Measurements from ENCODE around the gene RRBP1. TPM values are rescaled to one million over a fixed set of nuclear protein-coding genes. Genes with fewer than 3 reads are reported as not detected.

The RRBP1 gene
- total and polyA plus RNA-seq, 4 donors = 106 to 208 (median 127) TPM

GRCh38 chr20:17690144-17690543 lies 8.1 kb upstream of the RRBP1 start:
- Histone ChIP-seq H3K27me3 (ENCODE audit: control insufficient read depth in 3 of 3, insufficient read depth in 3 of 3, low read length in 2 of 3) (no peaks in the 10 kb centered on the region), H3K4me1 (ENCODE audit: control insufficient read depth in 5 of 5, insufficient read depth in 5 of 5, low read length in 5 of 5) (peaks cover 0 to 9% (median 2%) of the 10 kb centered on the region in 5 donors), H3K4me3 (no peak overlapping the region), H3K9ac (ENCODE audit: insufficient read depth in 1 of 2, low read length in 2 of 2) (no peak overlapping the region), H3K36me3 (ENCODE audit: control insufficient read depth in 4 of 4, insufficient read depth in 4 of 4, low read length in 4 of 4) (no peaks in the 10 kb centered on the region), H3K9me3 (ENCODE audit: control insufficient read depth in 4 of 4, insufficient read depth in 3 of 4, low read length in 3 of 4) (peaks cover 0 to 5% (median 0%) of the 10 kb centered on the region in 4 donors), H3K27ac (ENCODE audit: low read depth in 1 of 2, low read length in 1 of 2) (no peak overlapping the region)
- TF ChIP-seq CTCF (IDR thresholded peaks at IDR 0.05; ENCODE audit: control extremely low read depth, extremely low read depth) = no peak
- ATAC-seq (ENCODE audit: insufficient read depth, low FRiP score) (no peak), DNase-seq (no peak)
- WGBS, 2 donors = 81 to 91% methylated on average over 2 of the region's 2 CpGs

GRCh38 chr20:17688965-17689364 lies 6.9 kb upstream of the RRBP1 start:
- Histone ChIP-seq H3K9me3 (ENCODE audit: control insufficient read depth in 4 of 4, insufficient read depth in 3 of 4, low read length in 3 of 4) (peaks cover 0 to 5% (median 0%) of the 10 kb centered on the region in 4 donors), H3K36me3 (ENCODE audit: control insufficient read depth in 4 of 4, insufficient read depth in 4 of 4, low read length in 4 of 4) (no peaks in the 10 kb centered on the region), H3K27me3 (ENCODE audit: control insufficient read depth in 3 of 3, insufficient read depth in 3 of 3, low read length in 2 of 3) (no peaks in the 10 kb centered on the region), H3K27ac (ENCODE audit: low read depth in 1 of 2, low read length in 1 of 2) (no peak overlapping the region), H3K4me3 (no peak overlapping the region), H3K9ac (ENCODE audit: insufficient read depth in 1 of 2, low read length in 2 of 2) (no peak overlapping the region), H3K4me1 (ENCODE audit: control insufficient read depth in 5 of 5, insufficient read depth in 5 of 5, low read length in 5 of 5) (peaks cover 0 to 17% (median 2%) of the 10 kb centered on the region in 5 donors)
- WGBS, 2 donors = 17 to 31% methylated on average over 2 of the region's 2 CpGs
- peak; percentile 76 to 84 (median 80) for DNase-seq
- no peak for ATAC-seq (ENCODE audit: insufficient read depth, low FRiP score)
- no peak for TF ChIP-seq CTCF (IDR thresholded peaks at IDR 0.05; ENCODE audit: control extremely low read depth, extremely low read depth)

- no peak for ATAC-seq (ENCODE audit: insufficient read depth, low FRiP score)
- Histone ChIP-seq H3K9me3 (ENCODE audit: control insufficient read depth in 4 of 4, insufficient read depth in 3 of 4, low read length in 3 of 4) (peaks cover 0 to 5% (median 0%) of the 10 kb centered on the region in 4 donors), H3K4me3 (no peak overlapping the region), H3K27me3 (ENCODE audit: control insufficient read depth in 3 of 3, insufficient read depth in 3 of 3, low read length in 2 of 3) (no peaks in the 10 kb centered on the region), H3K36me3 (ENCODE audit: control insufficient read depth in 4 of 4, insufficient read depth in 4 of 4, low read length in 4 of 4) (no peaks in the 10 kb centered on the region), H3K9ac (ENCODE audit: insufficient read depth in 1 of 2, low read length in 2 of 2) (no peak overlapping the region), H3K27ac (ENCODE audit: low read depth in 1 of 2, low read length in 1 of 2) (no peak overlapping the region), H3K4me1 (ENCODE audit: control insufficient read depth in 5 of 5, insufficient read depth in 5 of 5, low read length in 5 of 5) (peaks cover 0 to 26% (median 7%) of the 10 kb centered on the region in 5 donors)
- 87 to 88% methylated on average over 3 of the region's 3 CpGs for WGBS, 2 donors
- no peak for DNase-seq
- no peak for TF ChIP-seq CTCF (IDR thresholded peaks at IDR 0.05; ENCODE audit: control extremely low read depth, extremely low read depth)
Measured at GRCh38 chr20:17687800-17688199, 5.8 kb upstream of the RRBP1 start.

GRCh38 chr20:17685168-17685567 lies 3.1 kb upstream of the RRBP1 start:
- Histone ChIP-seq H3K9ac (ENCODE audit: insufficient read depth in 1 of 2, low read length in 2 of 2) (no peak overlapping the region), H3K36me3 (ENCODE audit: control insufficient read depth in 4 of 4, insufficient read depth in 4 of 4, low read length in 4 of 4) (no peaks in the 10 kb centered on the region), H3K9me3 (ENCODE audit: control insufficient read depth in 4 of 4, insufficient read depth in 3 of 4, low read length in 3 of 4) (peaks cover 0 to 2% (median 0%) of the 10 kb centered on the region in 4 donors), H3K4me1 (ENCODE audit: control insufficient read depth in 5 of 5, insufficient read depth in 5 of 5, low read length in 5 of 5) (peaks cover 0 to 34% (median 12%) of the 10 kb centered on the region in 5 donors), H3K27me3 (ENCODE audit: control insufficient read depth in 3 of 3, insufficient read depth in 3 of 3, low read length in 2 of 3) (no peaks in the 10 kb centered on the region), H3K4me3 (no peak overlapping the region), H3K27ac (ENCODE audit: low read depth in 1 of 2, low read length in 1 of 2) (no peak overlapping the region)
- 83 to 84% methylated on average over 1 of the region's 1 CpG for WGBS, 2 donors
- no peak for ATAC-seq (ENCODE audit: insufficient read depth, low FRiP score)
- DNase-seq = no peak
- no peak for TF ChIP-seq CTCF (IDR thresholded peaks at IDR 0.05; ENCODE audit: control extremely low read depth, extremely low read depth)
